Liver (tissue), 9 donors: Measurements from ENCODE around the gene MYO10. TPM values are rescaled to one million over a fixed set of nuclear protein-coding genes. Genes with fewer than 3 reads are reported as not detected.
"Not testable (repeated sequence)": the region's sequence is repeated elsewhere in the genome, so short reads cannot be mapped to it uniquely, and the experiment has no call there.

Source experiments
- DNase-seq: peaks from one replicate; pipeline ENCODE4 v3.0.0-alpha.2; 2017; ENCODE audit warnings: low spot score
- H3K27ac ChIP-seq, 2 donors: one replicate each; pipeline ENCODE4 v1.7.0; 2013; ENCODE audit warnings: inconsistent platforms in 2 of 2, low read length in 2 of 2, control low read depth in 1 of 2, low read depth in 1 of 2, mild to moderate bottlenecking in 1 of 2
- H3K27me3 ChIP-seq, 4 donors: one replicate each; pipeline versions ENCODE4 v1.6.1 to v1.7.0; 2013; ENCODE audit warnings: low read length in 3 of 4, inconsistent platforms in 1 of 4, mild to moderate bottlenecking in 1 of 4, moderate library complexity in 1 of 4; ENCODE audit not compliant: control insufficient read depth in 4 of 4, insufficient read depth in 4 of 4
- H3K36me3 ChIP-seq, 4 donors: one replicate each; pipeline versions ENCODE4 v1.6.1 to v1.7.0; 2013; ENCODE audit warnings: low read length in 3 of 4, mild to moderate bottlenecking in 3 of 4, low read depth in 1 of 4, moderate library complexity in 1 of 4; ENCODE audit not compliant: control insufficient read depth in 4 of 4, insufficient read depth in 3 of 4
- H3K4me1 ChIP-seq, 4 donors: one replicate each; pipeline versions ENCODE4 v1.6.1 to v1.7.0; 2013; ENCODE audit warnings: low read length in 3 of 4, mild to moderate bottlenecking in 3 of 4, moderate library complexity in 1 of 4; ENCODE audit not compliant: control insufficient read depth in 4 of 4, insufficient read depth in 4 of 4
- H3K4me3 ChIP-seq, 3 donors: one replicate each; pipeline versions ENCODE4 v1.6.1 to v1.7.0; 2013; ENCODE audit warnings: low read length in 3 of 3, control low read depth in 1 of 3, low read depth in 1 of 3, mild to moderate bottlenecking in 1 of 3
- H3K9ac ChIP-seq, 2 donors: one replicate each; pipeline ENCODE4 v1.7.0; 2013; ENCODE audit warnings: low read length in 2 of 2, mild to moderate bottlenecking in 2 of 2, moderate library complexity in 2 of 2, control low read depth in 1 of 2, low read depth in 1 of 2
- H3K9me3 ChIP-seq, 4 donors: one replicate each; pipeline versions ENCODE4 v1.6.1 to v1.7.0; 2013; ENCODE audit warnings: low read length in 3 of 4; ENCODE audit not compliant: control insufficient read depth in 4 of 4
- ATF3 ChIP-seq: IDR thresholded peaks from 2 replicates; pipeline ENCODE4 v1.6.1; 2016; ENCODE audit warnings: antibody characterized with exemption
- EGR1 ChIP-seq, 2 donors: IDR thresholded peaks; 2 replicates each; pipeline ENCODE4 v1.6.1; 2016 to 2018; ENCODE audit warnings: antibody characterized with exemption in 2 of 2, low read depth in 2 of 2
- GABPA ChIP-seq, 2 donors: IDR thresholded peaks in 1 of 2; conservative IDR thresholded peaks in 1 of 2; 2 replicates each; pipeline ENCODE4 v1.6.1; 2016; ENCODE audit warnings: antibody characterized with exemption in 2 of 2, mild to moderate bottlenecking in 1 of 2, moderate library complexity in 1 of 2
- HNF4G ChIP-seq: IDR thresholded peaks from 2 replicates; pipeline ENCODE4 v1.6.1; 2016; ENCODE audit warnings: antibody characterized with exemption
- REST ChIP-seq: IDR thresholded peaks from 2 replicates; pipeline ENCODE4 v1.6.1; 2016; ENCODE audit warnings: antibody characterized with exemption, mild to moderate bottlenecking
- RXRA ChIP-seq, 2 donors: IDR thresholded peaks; 2 replicates each; pipeline ENCODE4 v1.6.1; 2017 to 2018; ENCODE audit warnings: antibody characterized with exemption in 2 of 2, mild to moderate bottlenecking in 1 of 2
- SP1 ChIP-seq: IDR thresholded peaks from 2 replicates; pipeline ENCODE4 v1.6.1; 2018; ENCODE audit warnings: antibody characterized with exemption, mild to moderate bottlenecking
- YY1 ChIP-seq: IDR thresholded peaks from 2 replicates; pipeline ENCODE4 v1.6.1; 2016; ENCODE audit warnings: antibody characterized with exemption, mild to moderate bottlenecking
- ZBTB33 ChIP-seq: IDR thresholded peaks from 2 replicates; pipeline ENCODE4 v1.6.1; 2016; ENCODE audit warnings: antibody characterized with exemption
- WGBS: extraction: QIAGEN DNeasy Blood & Tissue Kit; methylation state at CpG from one replicate; pipeline ENCODE4 v1.1.7; 2013; 5-methylcytosine and 5-hydroxymethylcytosine counted together
- polyA plus RNA-seq, 2 donors: library from polyadenylated mRNA; stranded (reverse) in 1 of 2; unstranded in 1 of 2; fragments of 200-250 nt in 1 of 2; fragments of >200 nt in 1 of 2; fragmentation: Nextera tagmentation in 1 of 2; extraction: Ambion mirVana in 1 of 2; gene quantifications; one replicate each; pipeline versions ENCODE4 v1.2.1 to v1.2.3, GENCODE V29; 2013 to 2015
- total RNA-seq, 2 donors: library from RNA; depleted of rRNA; stranded (reverse); fragments of >200 nt; gene quantifications; one replicate each; pipeline ENCODE4 v1.2.3, GENCODE V29; 2014
- donor health status: healthy.
- donor health status: healthy.
- donor health status: healthy.
- donor health status: healthy.
- donor health status: healthy.

Gene MYO10
- total and polyA plus RNA-seq, 4 donors: 4.3 to 15.3 (median 7.1) TPM

GRCh38 chr5:16757989-16758501 lies 178.0 kb downstream of the MYO10 start:
- DNase-seq: no peak
- Histone ChIP-seq H3K9me3 (no peaks in the 10 kb centered on the region), H3K4me1 (peaks cover 0 to 3% (median 0%) of the 10 kb centered on the region in 4 donors), H3K9ac (no peak overlapping the region), H3K27ac (no peak overlapping the region), H3K36me3 (no peaks in the 10 kb centered on the region), H3K27me3 (no peaks in the 10 kb centered on the region), H3K4me3 (no peak overlapping the region)
- WGBS: 35% methylated on average over 8 of the region's 8 CpGs
- TF ChIP-seq YY1 (no peak), EGR1 (IDR thresholded peaks at IDR 0.05; ENCODE audit: low read depth in 2 of 2) (no peak), GABPA (IDR thresholded peaks at IDR 0.05 in 1 of 2, conservative IDR thresholded peaks at IDR 0.05 in 1 of 2) (no peak), ATF3 (no peak), HNF4G (no peak), RXRA (IDR thresholded peaks at IDR 0.05) (no peak), ZBTB33 (no peak)

- DNase-seq, H3K9me3 ChIP-seq, H3K27ac ChIP-seq, H3K4me1 ChIP-seq, H3K4me3 ChIP-seq, H3K27me3 ChIP-seq, H3K36me3 ChIP-seq, H3K9ac ChIP-seq: not testable (repeated sequence)
- WGBS: 93% methylated on average over 6 of the region's 6 CpGs
Measured at GRCh38 chr5:16757577-16757976, 178.5 kb downstream of the MYO10 start.

GRCh38 chr5:16757146-16757545 lies 178.9 kb downstream of the MYO10 start:
- WGBS: 75% methylated on average over 6 of the region's 6 CpGs
- no peak for DNase-seq
- Histone ChIP-seq H3K9me3 (no peaks in the 10 kb centered on the region), H3K27ac (no peak overlapping the region), H3K4me1 (peaks cover 0 to 3% (median 0%) of the 10 kb centered on the region in 4 donors), H3K36me3 (no peaks in the 10 kb centered on the region), H3K9ac (no peak overlapping the region), H3K4me3 (no peak overlapping the region), H3K27me3 (no peaks in the 10 kb centered on the region)
- TF ChIP-seq REST: no peak
- no peak for TF ChIP-seq YY1
- TF ChIP-seq SP1: no peak
